Breast epithelium (tissue), 4 donors: ENCODE results near the gene PAQR4. TPM values are rescaled to one million over a fixed set of nuclear protein-coding genes. Genes with fewer than 3 reads are reported as not detected.

ENCODE experiments used
- DNase-seq, 2 donors: peaks; one replicate each; pipeline ENCODE4 v3.0.0-alpha.2; 2019; ENCODE audit warnings: low spot score in 2 of 2
- H3K27ac ChIP-seq, 2 donors: fragments of 200-600 bp; sonication (generic) in 1 of 2; one replicate each; pipeline ENCODE4 v1.5.1; 2016 to 2019; ENCODE audit warnings: mild to moderate bottlenecking in 1 of 2
- H3K27me3 ChIP-seq, 2 donors: fragments of 200-600 bp; sonication (generic) in 1 of 2; one replicate each; pipeline versions ENCODE4 v1.5.1 to v1.6.0; 2017 to 2019; ENCODE audit warnings: control low read depth in 1 of 2, mild to moderate bottlenecking in 1 of 2
- H3K36me3 ChIP-seq: fragments of 200-600 bp; one replicate; pipeline ENCODE4 v1.5.1; 2019
- H3K4me1 ChIP-seq, 2 donors: fragments of 200-600 bp; sonication (generic); one replicate each; pipeline ENCODE4 v1.5.1; 2016 to 2019; ENCODE audit warnings: control low read depth in 1 of 2
- H3K4me3 ChIP-seq, 3 donors: fragments of 200-600 bp; sonication (generic); 1 replicate in 2 of 3; 2 replicates in 1 of 3; pipeline ENCODE4 v1.5.1; 2016 to 2019; ENCODE audit warnings: mild to moderate bottlenecking in 3 of 3, moderate library complexity in 2 of 3
- H3K9me3 ChIP-seq, 2 donors: fragments of 200-600 bp; sonication (generic) in 1 of 2; one replicate each; pipeline ENCODE4 v1.5.1; 2016 to 2019; ENCODE audit warnings: control low read depth in 1 of 2
- POLR2A ChIP-seq: fragments of 450-650 bp; IDR thresholded peaks from one replicate; pipeline ENCODE4 v1.6.1; 2016; ENCODE audit warnings: antibody characterized with exemption, mild to moderate bottlenecking, moderate library complexity
- POLR2AphosphoS5 ChIP-seq, 3 donors: sonication (generic); formaldehyde crosslinking; IDR thresholded peaks; one replicate each; pipeline ENCODE4 v1.6.1; 2017; ENCODE audit warnings: antibody characterized with exemption in 3 of 3
- intact Hi-C: fragments of 100-400 bp; cut with DNase I; formaldehyde crosslinking; loops from one replicate; pipeline ENCODE4 v1.15.1; 2023; ENCODE audit warnings: low total_unique reads
- total RNA-seq, 3 donors: library from RNA; depleted of rRNA; stranded (reverse); fragments of >200 nt; gene quantifications; one replicate each; pipeline ENCODE4 v1.1.0, GENCODE V29; 2016
- TF ChIP-seq, protein P1 (sequence below), 3 donors: fragments of 450-650 bp; IDR thresholded peaks; one replicate each; pipeline ENCODE4 v1.5.1; 2016 to 2017; ENCODE audit warnings: antibody characterized with exemption in 3 of 3, mild to moderate bottlenecking in 3 of 3, moderate library complexity in 3 of 3

The PAQR4 gene
- total RNA-seq, 3 donors from 2014 or later: 2.0 to 4.0 (median 3.7) TPM

DNA sequence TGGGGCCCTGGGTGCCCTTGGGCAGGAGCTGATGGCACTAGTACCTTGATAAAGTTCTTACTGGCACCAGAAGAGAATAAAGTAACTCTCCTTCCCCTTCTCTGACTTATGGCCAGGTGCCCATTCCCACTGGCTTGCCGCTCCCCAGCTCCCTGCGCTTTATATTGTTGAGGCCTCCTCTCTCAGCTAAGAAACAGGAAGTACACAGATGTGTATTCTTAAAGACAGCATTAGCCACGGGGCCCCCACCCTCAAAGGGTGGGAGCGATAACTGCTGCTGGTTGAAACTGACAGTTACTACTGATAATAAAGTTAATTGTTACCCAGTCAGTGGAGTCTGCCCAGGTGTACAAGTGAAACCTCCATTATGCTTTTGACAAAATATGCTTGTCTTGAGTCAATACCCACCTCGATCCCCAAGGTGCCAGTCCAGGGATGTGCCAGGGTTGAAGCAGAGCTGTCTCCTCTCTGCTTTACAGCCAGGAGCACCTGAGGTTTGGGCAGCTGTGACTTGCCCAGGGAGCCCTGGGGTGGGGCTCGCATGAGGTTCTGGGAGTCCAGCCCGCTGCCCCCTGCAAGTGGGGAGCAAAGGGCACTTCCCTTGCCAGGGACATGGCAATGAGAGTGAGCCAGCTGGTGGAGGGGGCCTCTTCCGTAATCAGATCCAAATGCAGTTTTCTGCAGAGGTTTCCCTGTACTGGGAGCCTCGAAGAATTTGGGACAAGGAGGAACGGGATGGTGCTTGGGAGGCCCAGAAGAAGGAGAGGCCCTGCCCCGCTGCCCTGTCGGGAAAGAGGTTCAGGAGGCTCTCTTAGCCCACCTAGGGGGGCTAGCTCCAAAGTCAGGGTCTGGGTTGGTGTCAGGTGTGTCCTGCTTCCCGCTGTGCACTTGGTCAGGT, 38.2 kb downstream of the PAQR4 start:
- Histone ChIP-seq H3K4me1 (no peaks in the 10 kb centered on the region), H3K9me3 (no peaks in the 10 kb centered on the region), H3K27ac (no peak overlapping the region), H3K36me3 (no peaks in the 10 kb centered on the region), H3K4me3 (no peak overlapping the region), H3K27me3 (peaks cover 0 to 16% of the 10 kb centered on the region in 2 donors)
- TF ChIP-seq, protein P1, sequence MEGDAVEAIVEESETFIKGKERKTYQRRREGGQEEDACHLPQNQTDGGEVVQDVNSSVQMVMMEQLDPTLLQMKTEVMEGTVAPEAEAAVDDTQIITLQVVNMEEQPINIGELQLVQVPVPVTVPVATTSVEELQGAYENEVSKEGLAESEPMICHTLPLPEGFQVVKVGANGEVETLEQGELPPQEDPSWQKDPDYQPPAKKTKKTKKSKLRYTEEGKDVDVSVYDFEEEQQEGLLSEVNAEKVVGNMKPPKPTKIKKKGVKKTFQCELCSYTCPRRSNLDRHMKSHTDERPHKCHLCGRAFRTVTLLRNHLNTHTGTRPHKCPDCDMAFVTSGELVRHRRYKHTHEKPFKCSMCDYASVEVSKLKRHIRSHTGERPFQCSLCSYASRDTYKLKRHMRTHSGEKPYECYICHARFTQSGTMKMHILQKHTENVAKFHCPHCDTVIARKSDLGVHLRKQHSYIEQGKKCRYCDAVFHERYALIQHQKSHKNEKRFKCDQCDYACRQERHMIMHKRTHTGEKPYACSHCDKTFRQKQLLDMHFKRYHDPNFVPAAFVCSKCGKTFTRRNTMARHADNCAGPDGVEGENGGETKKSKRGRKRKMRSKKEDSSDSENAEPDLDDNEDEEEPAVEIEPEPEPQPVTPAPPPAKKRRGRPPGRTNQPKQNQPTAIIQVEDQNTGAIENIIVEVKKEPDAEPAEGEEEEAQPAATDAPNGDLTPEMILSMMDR (IDR thresholded peaks at IDR 0.05): no peak
- TF ChIP-seq POLR2A (no peak), POLR2AphosphoS5 (IDR thresholded peaks at IDR 0.05) (no peak)
- no peak for DNase-seq
- intact Hi-C loops: no loop called here

DNA sequence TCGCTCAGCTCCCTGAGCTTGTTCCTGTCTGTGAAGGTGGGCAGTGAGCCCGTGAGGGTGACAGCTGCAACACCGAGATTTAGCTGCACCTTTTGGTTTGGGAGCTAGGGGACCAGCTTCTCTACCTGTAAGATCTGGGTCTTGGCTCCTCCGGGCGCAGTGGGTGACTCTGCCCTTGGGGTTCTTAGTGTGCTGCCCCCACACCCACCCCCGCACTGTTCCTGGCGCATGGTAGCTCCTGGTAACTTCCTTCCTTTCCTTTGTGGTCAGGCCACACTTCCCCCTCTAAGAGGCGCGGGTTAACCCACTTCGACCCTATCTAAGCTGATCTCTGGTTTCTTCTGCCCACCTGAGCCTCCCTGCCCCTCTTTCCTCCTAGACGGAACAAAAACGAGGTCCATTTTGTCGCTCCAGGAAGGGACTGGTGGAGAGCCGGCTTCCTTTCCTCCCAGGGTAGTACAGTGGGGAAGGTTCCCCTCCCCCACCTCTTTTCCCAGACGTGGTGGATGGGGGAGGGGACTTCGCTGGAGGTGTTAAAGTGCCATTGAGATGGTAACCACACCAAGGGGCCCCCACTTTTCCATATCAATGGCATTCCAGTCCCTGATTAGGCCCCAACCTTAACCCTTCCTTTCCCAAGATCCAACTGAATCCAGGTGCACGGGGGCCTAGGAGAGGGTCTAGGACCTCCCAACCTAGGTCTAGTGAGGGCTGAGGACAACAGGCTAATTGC, 39.0 kb downstream of the PAQR4 start:
- H3K36me3 ChIP-seq: no peaks in the 10 kb centered on the region
- peaks cover 0 to 21% of the 10 kb centered on the region in 2 donors for H3K27me3 ChIP-seq
- intact Hi-C loops: no loop called here
- H3K4me3 ChIP-seq: no peak overlapping the region
- no peaks in the 10 kb centered on the region for H3K9me3 ChIP-seq
- TF ChIP-seq POLR2A: no peak
- TF ChIP-seq, protein P1 (IDR thresholded peaks at IDR 0.05): no peak
- TF ChIP-seq POLR2AphosphoS5 (IDR thresholded peaks at IDR 0.05): no peak
- DNase-seq: no peak
- no peaks in the 10 kb centered on the region for H3K4me1 ChIP-seq
- H3K27ac ChIP-seq: no peak overlapping the region

DNA sequence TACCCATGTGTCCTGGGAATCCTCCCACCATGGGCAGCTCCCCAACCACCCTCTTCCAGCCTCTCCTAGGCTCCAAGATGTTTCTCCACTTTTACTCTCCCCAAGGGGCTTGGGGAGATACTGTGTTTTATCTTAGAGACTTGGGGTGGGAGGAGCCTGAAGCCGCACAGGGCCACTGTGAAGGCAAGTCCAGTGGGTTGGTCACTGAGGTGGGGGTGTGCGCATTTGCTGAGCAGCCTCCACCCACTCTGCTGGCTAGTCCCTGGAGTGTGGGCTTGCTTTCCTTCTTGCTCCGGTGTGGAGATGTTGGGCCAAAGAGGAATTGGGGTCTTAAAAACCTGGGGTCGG, 39.5 kb downstream of the PAQR4 start:
- TF ChIP-seq POLR2A: no peak
- TF ChIP-seq, protein P1 (IDR thresholded peaks at IDR 0.05): no peak
- no peak for TF ChIP-seq POLR2AphosphoS5 (IDR thresholded peaks at IDR 0.05)
- Histone ChIP-seq H3K4me3 (no peak overlapping the region), H3K4me1 (no peaks in the 10 kb centered on the region), H3K27ac (no peak overlapping the region), H3K36me3 (no peaks in the 10 kb centered on the region), H3K27me3 (peaks cover 0 to 25% of the 10 kb centered on the region in 2 donors), H3K9me3 (no peaks in the 10 kb centered on the region)
- intact Hi-C loops: no loop called here
- no peak for DNase-seq

DNA sequence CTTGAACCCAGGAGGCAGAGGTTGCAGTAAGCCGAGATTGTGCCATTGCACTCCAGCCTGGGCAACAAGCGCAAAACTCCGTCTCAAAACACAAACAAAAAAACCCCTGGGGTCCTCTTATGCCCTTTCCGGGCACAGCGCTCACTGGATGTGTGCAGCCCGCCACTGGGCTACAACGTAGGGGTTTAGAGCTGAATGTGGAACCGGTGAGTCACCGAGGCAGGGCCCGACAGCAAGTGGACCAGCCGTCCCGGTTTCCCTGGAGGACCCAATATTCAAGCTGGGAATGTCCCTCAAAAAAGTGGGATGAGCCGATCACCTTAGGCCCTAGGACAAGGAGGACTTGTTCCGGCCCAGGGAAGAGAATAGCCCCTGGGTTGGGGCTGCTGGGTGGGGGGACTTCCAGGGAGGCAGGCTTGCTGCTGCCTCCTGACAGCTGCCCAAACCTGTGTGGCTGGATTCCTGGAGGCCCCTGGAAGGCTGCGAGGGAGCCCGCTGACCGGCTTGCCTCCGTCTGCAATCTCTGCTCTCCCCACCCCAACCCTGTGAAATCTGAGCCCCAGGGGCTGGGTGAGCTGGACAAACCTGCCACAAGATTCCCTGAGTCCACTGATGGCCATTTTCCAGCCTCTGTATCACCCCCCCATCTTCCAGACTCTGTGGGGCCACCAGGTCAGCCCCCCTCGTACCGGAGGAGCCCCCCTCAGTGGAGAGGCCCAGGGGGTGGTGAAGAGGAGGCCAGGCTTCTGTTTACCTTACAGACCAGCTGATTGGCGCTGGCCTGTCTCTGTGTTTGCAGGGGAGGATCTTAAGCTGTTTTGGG, 40.6 kb downstream of the PAQR4 start:
- H3K4me1 ChIP-seq: no peaks in the 10 kb centered on the region
- intact Hi-C loops: no loop called here
- peak; percentile 49 to 71 for DNase-seq

More for the DNA sequence above, 40.6 kb downstream of the PAQR4 start:
- Histone ChIP-seq H3K27me3 (peaks cover 0 to 31% of the 10 kb centered on the region in 2 donors), H3K27ac (peak overlapping the region; percentile 20 to 65), H3K4me3 (no peak overlapping the region), H3K36me3 (no peaks in the 10 kb centered on the region), H3K9me3 (no peaks in the 10 kb centered on the region)
- TF ChIP-seq POLR2AphosphoS5 (IDR thresholded peaks at IDR 0.05) (no peak), POLR2A (no peak)
- TF ChIP-seq, protein P1 (IDR thresholded peaks at IDR 0.05): no peak
